ENCODE data around the gene ZFP37. TPM values are rescaled to one million over a fixed set of nuclear protein-coding genes. Genes with fewer than 3 reads are reported as not detected.

The ZFP37 gene
- total RNA-seq, 1 donor from 2014 or later, result 14.1 TPM

GRCh38 chr9:113012492-113012891, 44.0 kb downstream of the ZFP37 start:
- Histone ChIP-seq H3K27me3 (no peaks in the 10 kb centered on the region), H3K4me3 (peak overlapping the region; percentile 55), H3K9ac (no peak overlapping the region), H4K20me1 (ENCODE audit: low read depth) (no peaks in the 10 kb centered on the region), H3K27ac (no peak overlapping the region), H3K79me2 (ENCODE audit: low read depth) (no peaks in the 10 kb centered on the region), H3K4me1 (no peaks in the 10 kb centered on the region), H3K4me2 (peak overlapping the region; percentile 77), H3F3A (ENCODE audit: low read depth) (no peaks in the 10 kb centered on the region), H3K9me3 (ENCODE audit: low read depth) (no peaks in the 10 kb centered on the region), H3K36me3 (no peaks in the 10 kb centered on the region), H2AFZ (replicated peaks) (peak overlapping the region; percentile 86)
- H3K27ac Mint-ChIP-seq, result no peak overlapping the region
- H3K36me3 Mint-ChIP-seq, result no peaks in the 10 kb centered on the region
- DNase-seq (ENCODE audit: low spot score), result no peak
- H3K27me3 Mint-ChIP-seq (ENCODE audit: insufficient read depth, low read depth), result peaks cover 5% of the 10 kb centered on the region
- H3K4me1 Mint-ChIP-seq, result no peaks in the 10 kb centered on the region
- TF ChIP-seq EZH2phosphoT487 (IDR thresholded peaks at IDR 0.05) (no peak), CTCF (IDR thresholded peaks at IDR 0.05) (no peak)
- peaks cover 39% of the 10 kb centered on the region for H3K9me3 Mint-ChIP-seq
- peak overlapping the region; percentile 79 for H3K4me3 Mint-ChIP-seq

GRCh38 chr9:113011911-113012381, 44.6 kb downstream of the ZFP37 start, which contains the start of gene ZNF883:
Gene ZNF883 (minus strand): TSS chr9:113012192.
- Mint-ChIP-seq H3K27me3 (ENCODE audit: insufficient read depth, low read depth) (peaks cover 5% of the 10 kb centered on the region), H3K4me1 (no peaks in the 10 kb centered on the region), H3K36me3 (no peaks in the 10 kb centered on the region), H3K9me3 (peaks cover 38% of the 10 kb centered on the region), H3K4me3 (peak within 1 kb of the TSS; percentile 79), H3K27ac (no peak within 1 kb of the TSS)
- Histone ChIP-seq H4K20me1 (ENCODE audit: low read depth) (no peaks in the 10 kb centered on the region), H3K9me3 (ENCODE audit: low read depth) (no peaks in the 10 kb centered on the region), H3K79me2 (ENCODE audit: low read depth) (no peaks in the 10 kb centered on the region), H3K9ac (no peak within 1 kb of the TSS), H3F3A (ENCODE audit: low read depth) (no peaks in the 10 kb centered on the region), H3K27me3 (no peaks in the 10 kb centered on the region), H3K4me1 (no peaks in the 10 kb centered on the region), H2AFZ (replicated peaks) (peak within 1 kb of the TSS; percentile 86), H3K36me3 (no peaks in the 10 kb centered on the region), H3K4me3 (peak within 1 kb of the TSS; percentile 55), H3K27ac (no peak within 1 kb of the TSS), H3K4me2 (peak within 1 kb of the TSS; percentile 77)
- peak; percentile 74 for DNase-seq (ENCODE audit: low spot score)
- no peak for TF ChIP-seq EZH2phosphoT487 (IDR thresholded peaks at IDR 0.05)
- TF ChIP-seq EZH2 (IDR thresholded peaks at IDR 0.05), result no peak
- peak; percentile 9 for TF ChIP-seq CTCF (IDR thresholded peaks at IDR 0.05)

GRCh38 chr9:113005777-113006176, 50.7 kb downstream of the ZFP37 start:
- H3K4me1 ChIP-seq, result no peaks in the 10 kb centered on the region
- no peak overlapping the region for H3K4me3 ChIP-seq
- TF ChIP-seq EZH2phosphoT487 (IDR thresholded peaks at IDR 0.05) (no peak), CTCF (IDR thresholded peaks at IDR 0.05) (no peak), EZH2 (IDR thresholded peaks at IDR 0.05) (no peak)
- no peak overlapping the region for H3K4me3 Mint-ChIP-seq
- no peaks in the 10 kb centered on the region for H3K27me3 ChIP-seq
- no peak for DNase-seq (ENCODE audit: low spot score)
- H3K27ac Mint-ChIP-seq, result no peak overlapping the region
- no peak overlapping the region for H3K4me2 ChIP-seq
- H3K27ac ChIP-seq, result no peak overlapping the region
- H3K79me2 ChIP-seq (ENCODE audit: low read depth), result no peaks in the 10 kb centered on the region
- H3K9me3 ChIP-seq (ENCODE audit: low read depth), result peaks cover 22% of the 10 kb centered on the region
- no peaks in the 10 kb centered on the region for H3K36me3 Mint-ChIP-seq
- H3K4me1 Mint-ChIP-seq, result no peaks in the 10 kb centered on the region
- no peak overlapping the region for H3K9ac ChIP-seq
- no peaks in the 10 kb centered on the region for H3F3A ChIP-seq (ENCODE audit: low read depth)
- H3K9me3 Mint-ChIP-seq, result peaks cover 36% of the 10 kb centered on the region
- H4K20me1 ChIP-seq (ENCODE audit: low read depth), result no peaks in the 10 kb centered on the region
- no peaks in the 10 kb centered on the region for H3K27me3 Mint-ChIP-seq (ENCODE audit: insufficient read depth, low read depth)
- H2AFZ ChIP-seq (replicated peaks), result no peak overlapping the region
- peaks cover 28% of the 10 kb centered on the region for H3K36me3 ChIP-seq
